SK-N-DZ (cell line): ENCODE measurements around the gene CEP43.

ENCODE experiments used
- DNase-seq: peaks from one replicate; pipeline ENCODE4 v3.0.0-alpha.2; 2015; ENCODE audit warnings: low spot score

CEP43 gene

GRCh38 chr6:166960609-166960978 lies 38.6 kb upstream of the CEP43 start:
- DNase-seq = no peak

DNA sequence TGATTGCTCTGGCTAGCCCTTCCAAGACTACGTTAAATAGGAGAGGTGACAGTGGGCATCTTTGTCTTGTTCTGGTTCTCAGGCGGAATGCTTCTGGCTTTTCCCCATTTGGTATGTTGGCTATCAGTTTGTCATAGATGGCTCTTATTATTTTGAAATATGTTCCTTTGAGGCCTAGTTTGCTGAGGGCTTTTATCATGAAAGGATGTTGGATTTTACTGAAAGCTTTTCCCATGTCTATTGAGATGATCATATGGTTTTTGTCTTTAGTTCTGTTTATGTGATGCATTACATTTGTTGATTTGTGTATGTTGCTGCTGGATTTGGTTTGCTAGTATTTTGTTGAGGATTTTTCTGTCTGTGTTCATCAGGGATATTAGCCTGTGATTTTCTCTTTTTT lies 32.9 kb upstream of the CEP43 start:
- DNase-seq = no peak

DNA sequence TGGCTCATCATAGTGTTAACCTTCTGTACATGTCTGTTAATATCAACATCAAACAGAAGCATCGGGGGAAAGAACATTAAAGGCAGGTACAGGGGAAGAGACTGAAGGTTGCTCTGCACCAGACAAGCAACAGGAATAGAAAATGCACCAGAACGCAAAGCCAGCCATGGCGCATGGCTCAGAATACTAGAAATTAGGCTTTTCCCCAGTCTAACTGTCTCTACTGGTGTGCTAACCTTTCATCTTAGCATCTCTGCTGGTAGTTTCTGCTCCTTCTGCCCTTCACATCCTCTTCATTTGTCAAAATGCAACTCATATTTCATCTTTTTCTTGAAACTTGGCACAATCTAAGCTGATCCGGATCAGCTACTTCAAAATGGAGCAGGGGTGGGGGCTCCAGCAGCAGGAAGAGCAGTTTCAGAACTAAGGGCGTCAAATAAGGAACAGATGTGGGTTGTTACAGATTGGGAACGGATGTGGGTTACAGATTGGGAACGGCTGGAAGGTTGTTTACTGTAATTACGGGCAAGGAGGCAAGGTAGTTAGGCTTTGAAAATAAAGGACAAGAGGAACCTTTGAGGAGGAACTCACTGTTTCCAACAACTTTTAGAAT lies 29.7 kb upstream of the CEP43 start:
- no peak for DNase-seq

- DNase-seq = no peak
Measured at GRCh38 chr6:166970091-166970490, 29.1 kb upstream of the CEP43 start.

DNA sequence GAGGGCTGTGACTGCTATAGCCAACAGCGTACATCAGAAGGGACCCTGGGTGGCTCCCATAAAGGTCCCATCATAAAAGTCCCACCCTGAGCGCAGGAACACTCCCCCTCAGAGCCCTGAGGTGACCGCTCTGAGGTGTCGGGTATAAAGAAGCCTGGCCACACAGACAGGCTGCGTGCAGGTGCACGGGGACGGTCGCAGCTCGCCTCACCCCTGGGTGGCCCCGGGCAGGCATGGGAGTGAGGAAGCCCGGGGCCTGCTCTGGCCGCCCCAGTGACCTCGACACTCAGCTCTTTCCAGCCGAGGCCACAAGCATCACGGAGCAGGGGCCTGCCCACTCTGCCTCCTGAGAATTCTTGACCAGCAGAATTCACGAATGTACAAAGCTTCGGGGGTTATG lies 28.4 kb upstream of the CEP43 start:
- no peak for DNase-seq

DNA sequence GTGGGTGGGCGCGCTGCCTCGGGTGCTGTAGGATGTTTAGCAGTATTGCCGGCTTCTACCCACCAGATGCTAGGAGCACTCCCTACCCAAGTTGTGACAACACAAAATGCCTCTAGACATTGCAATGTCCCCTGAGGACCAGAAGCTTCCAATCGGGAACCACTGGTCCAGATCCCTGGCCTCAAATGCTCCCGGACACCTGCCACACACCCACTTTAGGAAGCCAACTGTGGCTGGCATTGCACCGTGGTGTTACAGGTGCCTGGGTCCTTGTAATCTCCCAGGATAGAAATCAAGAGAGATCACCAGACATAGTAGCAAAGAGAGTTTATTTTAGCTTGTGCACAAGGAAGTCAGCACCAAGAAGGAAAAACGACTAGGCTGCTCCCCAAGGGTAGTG lies 27.9 kb upstream of the CEP43 start:
- no peak for DNase-seq

GRCh38 chr6:166972101-166972500 lies 27.1 kb upstream of the CEP43 start:
- no peak for DNase-seq

- no peak for DNase-seq
Measured at GRCh38 chr6:166976636-166977035, 22.6 kb upstream of the CEP43 start.

DNA sequence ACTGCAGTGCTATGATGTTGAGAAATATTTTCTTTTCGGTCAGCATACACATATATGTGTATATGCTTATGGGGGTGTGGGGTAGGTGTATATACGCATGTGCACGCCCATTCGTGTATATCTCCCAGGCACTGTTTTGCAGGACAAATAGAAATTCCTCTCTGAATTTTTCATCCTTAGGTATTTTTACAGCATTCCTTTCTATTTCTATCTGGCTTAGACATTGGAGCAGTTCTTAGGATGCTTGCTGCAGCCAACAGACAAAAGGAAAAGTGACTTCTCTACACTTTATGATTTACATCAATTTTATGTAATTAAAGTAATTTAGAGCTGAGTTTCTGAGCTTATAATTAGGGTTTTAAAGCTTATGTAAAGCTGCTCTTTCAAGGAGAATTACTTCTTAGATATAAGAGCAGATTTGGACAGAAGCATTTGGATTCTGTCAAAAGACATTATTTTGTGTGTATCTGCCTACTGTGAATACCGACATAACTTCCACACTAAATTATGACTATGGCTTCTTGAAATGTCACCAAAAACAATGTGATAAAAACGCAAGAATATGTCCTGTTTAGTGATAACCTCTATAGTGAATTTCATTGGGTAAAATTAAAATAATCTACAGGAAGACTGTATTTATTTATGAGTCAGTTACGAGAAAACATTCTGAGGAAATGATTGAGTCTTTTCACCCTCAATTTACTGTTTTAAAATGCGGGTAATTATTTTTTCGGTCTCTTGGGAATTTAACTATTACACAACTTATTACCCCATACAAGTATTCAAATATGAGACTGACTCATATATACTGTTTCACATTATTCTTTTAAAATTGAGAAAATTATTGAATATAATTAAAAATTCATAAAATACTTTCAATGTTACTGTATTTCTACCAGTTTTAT lies 21.3 kb upstream of the CEP43 start:
- no peak for DNase-seq

- DNase-seq = no peak
Measured at GRCh38 chr6:166980738-166981137, 18.5 kb upstream of the CEP43 start.

GRCh38 chr6:166987448-166987847 lies 11.7 kb upstream of the CEP43 start:
- no peak for DNase-seq

DNA sequence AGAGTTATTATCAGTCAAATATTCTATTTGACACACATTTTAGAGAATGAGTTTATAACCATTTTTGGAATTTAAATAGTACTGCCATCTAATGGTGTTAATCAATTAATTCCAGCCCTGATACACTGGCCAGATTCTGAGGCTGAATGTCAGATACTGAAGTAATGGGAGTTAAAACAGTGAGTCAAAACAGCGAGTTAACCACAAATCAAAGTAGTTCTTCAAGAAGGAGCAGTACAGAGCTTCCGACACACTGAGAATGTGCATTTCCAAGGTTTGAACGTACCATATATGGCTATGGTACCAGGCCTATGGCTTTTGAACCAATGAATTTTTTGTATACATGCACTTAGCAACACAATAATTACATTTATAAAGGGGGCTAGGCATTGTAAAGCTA lies 11.3 kb upstream of the CEP43 start:
- no peak for DNase-seq

- DNase-seq = peak; percentile 12
Measured at GRCh38 chr6:166988674-166989201, 10.5 kb upstream of the CEP43 start.

GRCh38 chr6:166989427-166990032 lies 9.7 kb upstream of the CEP43 start:
- no peak for DNase-seq

DNA sequence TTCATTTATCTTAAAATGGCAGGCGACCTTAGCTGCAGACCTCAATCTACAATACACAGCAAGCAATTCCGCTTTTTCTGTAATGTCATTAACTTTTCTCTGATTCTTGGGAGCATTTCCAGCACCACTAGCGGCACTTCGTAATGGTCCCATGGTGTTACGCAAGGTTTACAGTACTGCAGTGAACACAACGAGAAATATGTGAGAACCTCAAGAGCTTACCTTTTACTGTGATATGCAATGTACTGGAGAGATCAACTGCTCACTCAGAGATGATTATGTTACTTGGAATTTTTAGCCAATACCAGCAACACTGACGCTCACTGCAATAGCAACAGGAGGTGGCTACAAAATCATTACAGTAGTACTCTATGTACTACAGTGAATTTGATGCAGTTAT lies 2.8 kb upstream of the CEP43 start:
- DNase-seq = peak; percentile 25

DNA sequence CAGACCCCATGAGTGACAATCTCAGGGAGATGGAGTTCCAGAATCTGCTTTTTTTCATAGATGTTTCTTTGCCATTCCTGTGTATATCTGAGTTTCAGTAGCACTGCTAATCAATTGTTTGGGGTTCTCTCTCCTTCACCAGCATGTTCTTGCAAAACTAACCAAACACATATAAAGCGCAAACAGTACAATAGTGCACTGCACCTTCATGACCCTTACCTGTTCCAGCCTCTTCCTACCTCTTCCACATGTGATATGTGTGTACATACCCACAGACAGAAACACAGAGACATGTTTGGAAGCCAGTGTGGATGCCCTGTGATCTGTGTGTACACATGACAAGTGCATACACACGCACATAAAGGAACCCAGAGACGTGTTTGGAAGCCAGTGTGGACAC lies 1.8 kb upstream of the CEP43 start:
- DNase-seq = no peak

DNA sequence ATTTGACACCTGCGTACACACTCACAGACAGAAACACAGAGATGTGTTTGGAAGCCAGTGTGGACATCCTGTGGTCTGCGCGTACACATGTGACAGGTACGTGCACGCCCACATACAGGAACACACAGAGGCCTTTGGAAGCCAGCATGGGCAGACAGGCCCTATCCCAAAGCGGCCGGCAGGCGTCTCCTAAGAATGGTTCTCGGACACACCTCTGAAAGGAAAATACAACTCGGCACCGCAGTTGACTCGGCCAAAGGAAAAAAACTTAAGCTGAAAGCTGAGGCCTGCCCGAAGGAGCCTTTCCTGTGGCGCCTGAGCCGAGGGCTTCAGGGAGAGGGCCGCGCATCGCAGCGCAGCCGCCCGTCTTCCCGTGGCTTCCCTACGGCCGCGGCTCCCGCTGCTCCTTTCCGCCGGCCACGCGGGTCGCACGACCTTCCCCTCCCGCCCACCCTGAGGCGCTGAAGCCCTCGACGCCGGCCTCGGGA lies 1.4 kb upstream of the CEP43 start:
- DNase-seq = peak; percentile 63

GRCh38 chr6:166998256-166999144 lies 697 bp upstream of the CEP43 start:
- DNase-seq = no peak

DNA sequence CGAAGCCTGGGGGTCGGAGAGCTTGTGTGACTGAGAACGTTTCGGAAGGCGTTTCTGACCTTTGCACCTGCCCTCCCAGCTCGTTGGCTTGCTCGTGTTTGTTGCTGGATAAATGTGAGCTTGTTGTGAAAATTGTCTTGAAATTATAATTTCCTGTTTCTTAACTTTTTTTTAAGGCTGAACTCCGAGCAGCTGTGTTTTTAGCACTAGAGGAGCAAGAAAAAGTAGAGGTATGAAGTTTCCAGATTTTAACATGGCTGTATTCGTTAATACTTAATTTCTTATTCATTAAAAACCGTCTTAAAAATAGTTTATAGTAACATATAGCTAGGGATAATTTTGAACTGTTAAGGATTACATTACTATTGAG lies 672 bp downstream of the CEP43 start:
- no peak for DNase-seq

GRCh38 chr6:167000759-167001158 lies 1.6 kb downstream of the CEP43 start:
- no peak for DNase-seq

DNA sequence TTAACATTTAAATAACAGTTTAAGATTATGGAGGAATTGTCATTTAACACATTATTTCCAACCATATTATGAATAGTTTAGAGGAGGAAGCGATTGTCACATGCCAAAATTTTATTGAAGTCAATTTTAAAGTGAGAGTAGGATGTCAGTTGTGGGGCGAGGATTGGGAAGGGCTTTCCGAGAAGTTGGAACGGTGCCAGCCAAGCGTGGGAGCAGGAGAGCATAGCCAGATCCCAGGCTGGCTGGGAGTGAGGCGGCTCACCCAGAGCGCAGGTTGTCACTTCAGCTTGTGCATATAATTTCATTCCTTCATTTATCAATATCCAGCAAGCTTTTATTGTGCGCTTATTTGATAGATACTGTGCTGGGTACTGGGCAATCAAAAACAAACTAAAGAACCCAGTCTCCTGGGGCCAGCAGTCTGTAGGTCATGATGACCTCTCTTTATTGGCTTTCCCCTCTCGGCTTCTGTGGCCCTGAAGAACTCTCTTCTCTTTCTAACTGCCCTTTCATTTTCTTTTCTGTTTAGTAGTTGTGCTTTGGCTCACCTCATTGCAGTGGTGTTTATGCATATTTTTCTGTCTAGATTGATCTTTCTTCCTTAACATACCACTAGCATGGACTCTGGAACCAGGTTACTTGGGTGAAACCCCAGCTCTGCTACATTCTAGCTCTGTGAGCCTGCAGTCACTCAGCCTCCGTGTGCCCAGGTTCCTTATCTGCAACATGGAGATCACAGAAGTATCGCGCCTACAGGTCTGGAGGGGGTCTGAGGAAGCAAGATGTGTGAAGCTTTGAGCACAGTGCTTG lies 6.4 kb downstream of the CEP43 start:
- DNase-seq = no peak
